Ureter (tissue), 1 donor: ENCODE measurements around the gene HCN4. TPM values are rescaled to one million over a fixed set of nuclear protein-coding genes. Genes with fewer than 3 reads are reported as not detected.
"Not testable (repeated sequence)": the region's sequence is repeated elsewhere in the genome, so short reads cannot be mapped to it uniquely, and the experiment has no call there.

Source experiments
- DNase-seq: peaks from one replicate; pipeline ENCODE4 v3.0.0-alpha.2; 2020; ENCODE audit warnings: low spot score
- total RNA-seq: library from RNA; stranded (reverse); gene quantifications from one replicate; pipeline ENCODE4 v1.2.4, GENCODE V29; 2023
- donor health status: DM: yes; HTN: yes; CAD: no.

The HCN4 gene
- total RNA-seq, 1 donor from 2014 or later, result 0.08 TPM

DNA sequence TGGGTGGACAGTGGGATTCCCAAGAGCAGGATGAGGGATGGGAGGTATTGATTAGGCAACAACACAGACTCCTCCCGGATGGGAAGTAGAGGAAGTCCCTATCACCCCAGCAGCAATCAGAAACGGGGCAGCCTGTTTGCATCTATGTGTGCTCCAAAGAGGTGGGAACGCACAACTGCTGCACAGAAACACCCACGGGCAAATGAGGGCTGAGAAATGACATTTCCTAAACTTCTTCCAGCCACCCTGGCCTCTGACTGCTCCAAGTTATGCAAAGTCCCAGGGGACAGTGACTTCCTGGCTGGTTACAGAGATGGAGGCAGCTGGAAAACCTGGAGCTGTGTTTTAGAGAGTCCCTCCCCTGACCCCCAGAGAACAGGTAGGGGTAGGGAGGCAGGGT lies 42.6 kb downstream of the HCN4 start:
- DNase-seq, result no peak

DNA sequence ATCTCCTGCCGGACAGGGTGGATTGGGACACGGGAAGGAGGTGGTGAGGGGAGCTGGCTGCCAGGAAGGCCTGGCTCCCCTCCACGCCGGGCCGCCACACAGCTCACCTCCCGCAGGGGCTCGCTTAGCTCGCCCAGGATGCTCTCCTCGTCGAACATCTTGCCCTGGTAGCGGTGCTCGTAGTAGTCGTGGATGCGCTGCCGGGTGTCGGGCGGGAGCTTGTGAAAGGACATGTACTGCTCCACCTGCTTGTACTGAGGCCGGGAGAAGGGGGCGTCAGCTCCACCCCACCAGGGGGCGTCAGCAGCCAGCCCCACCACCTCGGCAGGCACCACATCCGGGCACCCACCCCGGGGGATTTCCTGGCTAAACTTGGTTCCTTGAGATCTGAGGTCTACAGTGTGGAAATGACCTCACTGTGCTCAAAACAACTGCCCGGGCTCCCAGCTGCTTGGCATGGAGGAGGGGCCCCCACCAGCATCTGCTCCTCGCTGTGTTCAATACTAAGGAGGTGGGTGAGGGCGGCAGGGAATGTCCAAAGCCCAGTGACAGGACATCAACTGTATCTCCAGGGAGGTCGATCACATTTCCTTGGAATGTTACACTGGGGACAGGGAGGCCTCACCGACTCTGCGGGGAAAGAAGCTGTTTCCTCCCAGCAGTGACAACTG lies 43.4 kb downstream of the HCN4 start:
- no peak for DNase-seq

GRCh38 chr15:73324496-73325170 lies 44.1 kb downstream of the HCN4 start:
- no peak for DNase-seq

GRCh38 chr15:73323956-73324355 lies 44.8 kb downstream of the HCN4 start:
- no peak for DNase-seq

DNA sequence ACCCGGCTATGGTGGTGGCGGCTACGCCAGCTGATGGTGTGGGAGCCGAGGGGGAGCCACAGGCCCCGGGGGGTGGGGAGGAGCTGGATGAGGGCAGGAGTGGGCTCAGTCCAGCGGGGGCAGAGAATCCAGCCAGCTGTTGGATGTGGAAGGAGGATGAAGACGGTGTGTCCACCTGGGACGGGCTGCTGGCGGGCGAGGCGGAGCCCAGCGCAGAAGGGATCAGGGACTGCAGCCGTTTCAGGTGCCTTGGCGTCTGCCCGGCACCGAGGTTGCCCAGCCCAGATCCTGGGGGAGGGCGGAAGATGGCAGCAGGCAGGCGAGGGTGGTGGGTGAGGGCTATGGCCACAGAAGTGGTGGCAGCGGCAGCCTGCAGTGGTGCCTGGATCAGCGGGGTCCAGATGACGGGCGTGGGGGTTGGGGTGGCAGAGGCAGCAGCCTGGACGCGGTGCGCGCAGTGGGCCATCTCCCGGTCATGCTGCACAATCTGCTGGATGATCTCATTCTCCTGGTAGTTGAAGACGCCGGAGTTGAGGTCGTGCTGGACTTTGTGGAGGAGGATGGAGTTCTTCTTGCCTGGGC lies 45.3 kb downstream of the HCN4 start:
- no peak for DNase-seq

- DNase-seq, result no peak
These were observed 45.9 kb downstream of the HCN4 start for GRCh38 chr15:73322665-73323373.

DNA sequence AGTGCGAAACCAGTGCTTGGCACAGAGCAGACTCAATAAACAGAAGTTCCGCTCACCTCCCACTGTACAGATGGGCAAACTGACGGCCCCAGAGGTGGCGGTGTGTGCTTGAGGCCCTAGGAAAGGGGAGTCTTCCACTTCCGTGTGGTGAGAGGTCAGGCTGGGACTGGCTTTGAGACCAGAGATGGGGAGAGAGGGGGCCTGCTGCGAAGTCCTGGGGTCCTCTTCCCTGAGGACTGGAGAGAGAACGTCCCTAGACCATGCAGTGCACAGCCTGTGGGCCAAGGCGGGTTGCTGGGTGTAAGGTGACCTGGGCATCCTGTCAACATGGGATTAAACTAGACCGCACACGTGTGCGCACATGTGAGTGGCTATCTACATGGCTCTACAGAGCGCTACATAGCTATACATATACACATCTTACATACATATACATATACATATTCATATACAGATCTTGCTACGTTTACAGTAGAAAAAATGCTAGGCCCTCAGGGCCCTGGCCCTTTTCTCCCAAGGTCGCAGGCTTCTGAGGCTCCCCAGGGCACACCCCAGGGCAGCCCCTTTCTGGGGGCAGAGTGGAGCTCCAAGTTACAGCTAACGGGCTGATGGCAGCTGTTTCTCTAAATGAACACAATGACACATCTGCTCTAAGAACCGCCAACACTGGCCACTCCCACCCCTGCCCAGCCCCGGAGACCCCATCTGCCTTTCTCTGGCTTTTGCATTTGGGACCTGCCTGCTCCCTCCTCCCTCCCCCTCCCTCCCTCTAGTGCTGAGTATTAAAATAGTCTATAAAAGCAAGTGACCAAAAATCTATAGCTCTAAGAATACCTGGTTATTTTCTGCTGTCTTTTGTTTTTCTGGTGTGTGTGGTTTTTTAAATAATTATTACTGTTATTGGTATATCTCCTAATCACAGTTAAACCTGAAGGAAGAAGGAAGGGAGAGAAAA lies 47.0 kb downstream of the HCN4 start:
- no peak for DNase-seq

- DNase-seq, result no peak
These were observed 48.1 kb downstream of the HCN4 start for GRCh38 chr15:73320619-73321180.

DNA sequence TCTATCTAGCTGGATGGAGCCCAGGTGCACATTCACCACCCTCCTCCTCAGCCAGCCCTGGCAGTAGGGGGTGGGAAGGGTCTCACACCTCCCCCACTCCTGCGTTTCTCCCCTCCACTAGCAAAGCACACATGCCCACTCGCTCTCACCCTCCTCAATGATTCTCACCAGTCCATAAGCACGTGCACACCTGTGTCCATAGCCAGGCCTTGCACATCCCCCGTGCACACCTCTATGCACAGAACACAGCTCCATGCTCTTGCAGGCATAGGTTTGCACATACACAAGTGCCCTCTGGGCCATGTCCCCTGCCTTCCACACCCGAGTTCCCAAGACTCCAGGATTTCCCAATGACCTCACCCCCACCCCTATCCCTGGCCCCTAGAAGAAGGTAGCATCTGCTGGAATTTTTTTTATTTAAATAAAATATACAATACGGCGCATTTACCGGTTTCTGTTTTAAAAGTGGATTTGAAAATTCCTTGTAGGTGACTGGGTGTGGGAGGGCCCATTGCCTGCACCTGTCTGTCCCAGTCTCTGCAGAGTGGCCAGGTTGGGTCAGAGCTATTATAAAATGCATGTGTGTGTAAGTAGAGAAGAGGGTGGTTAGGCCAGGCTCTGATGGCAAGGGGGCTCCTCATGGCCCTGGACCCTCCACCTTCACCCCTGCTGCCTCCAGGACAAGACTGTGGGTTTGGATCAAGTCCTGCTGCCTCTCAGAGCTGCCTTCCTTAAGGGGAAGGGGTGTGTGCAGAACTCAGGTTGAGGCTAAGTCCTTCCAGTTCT lies 49.1 kb downstream of the HCN4 start:
- no peak for DNase-seq

DNA sequence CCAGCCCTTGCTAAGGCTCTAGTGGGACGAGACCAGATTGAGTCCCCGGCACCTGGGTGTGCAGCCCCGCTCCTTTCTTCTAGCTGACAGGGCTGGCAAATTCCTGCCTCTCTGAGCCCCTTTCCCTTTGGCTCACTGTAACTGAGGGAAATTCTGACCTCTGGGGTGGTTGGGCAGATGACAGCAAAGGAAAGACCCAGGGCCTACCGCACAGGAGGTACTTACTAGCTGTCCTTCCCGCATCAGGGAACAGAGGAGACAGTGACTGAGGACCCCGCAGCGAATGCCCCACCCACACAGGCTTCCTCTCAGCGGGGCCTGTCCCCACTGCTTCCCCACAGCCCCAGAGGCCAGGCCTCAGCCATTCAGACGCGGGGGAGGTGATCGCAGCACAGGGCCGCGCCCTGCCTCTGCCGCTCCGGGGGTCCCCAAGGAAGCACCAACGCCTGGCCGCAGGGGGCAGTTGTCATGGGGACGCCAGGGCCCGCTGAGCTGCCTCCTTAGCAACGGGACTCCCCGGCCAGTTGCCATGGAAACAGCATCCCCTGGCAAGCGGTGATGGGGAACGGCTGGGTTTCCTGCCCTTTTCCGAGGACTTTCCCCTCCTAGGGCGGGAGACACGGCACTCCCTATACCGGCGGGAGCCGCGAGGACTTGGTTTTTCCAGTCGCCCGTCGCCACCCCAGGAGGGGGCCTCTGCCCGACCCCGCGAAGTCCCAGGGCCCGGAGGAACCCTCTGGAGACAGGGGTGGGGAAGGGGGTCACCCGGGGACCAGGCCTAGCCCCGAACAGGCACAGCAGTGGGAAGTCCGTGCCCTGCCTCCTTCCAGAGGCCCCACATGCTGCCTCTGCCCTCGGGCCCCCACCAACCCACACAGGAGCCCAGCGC lies 50.1 kb downstream of the HCN4 start:
- no peak for DNase-seq

DNA sequence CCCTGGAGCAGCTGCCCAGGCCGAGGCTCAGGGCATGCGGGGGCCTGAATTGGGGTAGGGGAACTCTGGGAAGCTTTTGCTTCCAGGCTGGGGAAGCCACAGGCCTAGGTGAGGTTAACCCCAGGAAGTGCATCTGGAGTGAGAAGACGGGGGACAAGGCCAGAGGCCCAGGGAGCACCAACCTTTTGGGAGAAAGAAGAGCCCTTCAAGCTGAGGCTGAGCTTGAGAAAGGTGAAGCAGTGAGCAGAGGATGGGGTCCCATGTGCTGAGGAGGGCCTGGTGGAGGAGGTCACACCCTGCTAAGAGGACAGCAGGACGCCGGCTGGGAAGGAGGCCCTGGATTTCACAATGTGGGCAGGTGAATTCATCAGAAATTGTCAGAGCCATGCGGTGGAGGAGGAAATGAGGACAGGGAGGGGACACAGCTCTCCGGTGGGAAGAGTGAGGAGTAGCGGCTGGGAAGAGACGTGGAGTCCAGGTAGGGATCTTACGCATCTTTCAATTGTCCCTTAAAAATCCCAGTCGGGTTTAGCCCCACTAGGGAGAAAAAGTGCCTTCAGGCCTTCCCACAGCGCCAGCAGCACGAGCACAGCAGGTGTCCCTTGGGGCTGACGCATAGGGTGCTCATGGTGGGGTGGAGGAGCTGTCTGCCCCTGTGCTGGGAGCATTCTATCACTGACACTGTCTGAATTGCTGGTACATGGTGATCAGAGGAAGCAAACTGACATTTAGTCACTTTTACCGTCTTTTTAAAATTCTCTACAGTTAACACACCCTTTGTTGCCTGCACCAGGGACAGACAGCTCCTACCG lies 50.9 kb downstream of the HCN4 start:
- DNase-seq, result no peak

DNA sequence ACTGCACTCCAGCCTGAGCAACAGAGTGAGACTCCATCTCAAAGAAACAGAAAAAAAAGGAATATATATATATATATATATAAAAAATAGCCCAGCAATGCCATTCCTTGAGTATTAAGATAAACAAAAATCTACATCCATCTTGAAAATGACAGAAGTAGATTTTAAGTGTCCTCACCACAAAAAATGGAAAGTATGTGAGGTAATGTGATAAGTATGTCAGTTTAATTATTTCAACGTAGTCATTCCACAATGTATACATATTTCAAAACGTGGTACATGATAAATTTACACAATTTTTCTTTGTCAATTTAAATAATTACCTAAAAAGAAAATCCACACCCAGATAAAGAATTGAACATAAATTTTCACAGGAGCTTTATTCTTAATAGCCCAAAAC lies 54.9 kb downstream of the HCN4 start:
- no peak for DNase-seq

DNA sequence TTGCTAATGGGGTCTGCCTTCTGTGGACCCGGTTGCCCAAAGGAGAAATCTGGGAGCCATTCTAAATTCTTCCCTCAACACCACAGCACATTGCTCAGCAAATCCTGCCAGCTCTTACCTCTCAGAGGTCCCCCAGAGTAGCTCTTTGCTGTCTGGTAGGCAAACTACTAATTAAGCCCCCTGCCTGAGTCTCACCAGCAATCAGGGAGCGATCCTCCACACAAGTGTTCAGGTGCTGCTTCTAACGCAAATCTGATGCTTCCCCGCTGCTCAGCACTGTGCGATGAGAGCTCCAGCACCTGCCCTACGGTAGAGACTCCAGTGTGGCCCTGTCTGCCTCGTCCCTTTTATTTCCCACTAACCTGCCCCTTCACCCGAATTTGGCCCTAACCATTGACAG lies 60.5 kb downstream of the HCN4 start:
- no peak for DNase-seq

- DNase-seq, result peak; percentile 59
These were observed 63.2 kb downstream of the HCN4 start for GRCh38 chr15:73305331-73306211.

GRCh38 chr15:73303636-73304035 lies 65.1 kb downstream of the HCN4 start:
- no peak for DNase-seq

DNA sequence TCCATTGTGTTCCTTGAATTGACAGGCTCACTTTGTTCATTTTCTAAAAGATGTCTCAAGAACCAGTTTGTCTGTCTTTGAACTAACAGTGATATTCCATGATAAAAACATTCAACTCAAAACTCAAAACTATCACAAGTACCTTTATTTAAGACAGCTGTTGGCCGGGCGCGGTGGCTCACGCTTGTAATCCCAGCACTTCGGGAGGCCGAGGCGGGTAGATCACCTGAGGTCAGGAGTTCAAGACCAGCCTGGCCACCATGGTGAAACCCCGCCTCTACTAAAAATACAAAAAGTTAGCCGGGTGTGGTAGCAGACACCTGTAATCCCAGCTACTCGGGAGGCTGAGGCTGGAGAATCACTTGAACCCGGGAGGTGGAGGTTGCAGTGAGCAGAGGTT lies 68.5 kb downstream of the HCN4 start:
- DNase-seq, result not testable (repeated sequence)

- DNase-seq, result no peak
These were observed 70.1 kb downstream of the HCN4 start for GRCh38 chr15:73298522-73299245.
